HEK293 (cell line): Measurements from ENCODE around the gene CSMD2.

Experiments used
- CTCF ChIA-PET: fragments of 350-600 bp; formaldehyde crosslinking; extraction: SDS; loops from one replicate; lab custom pipeline; 2021; ENCODE audit warnings: antibody characterized with exemption; lab: Yijun Ruan, JAX
- POLR2A ChIA-PET: fragments of 300-600 bp; formaldehyde crosslinking; extraction: SDS; loops from one replicate; lab custom pipeline; 2020; ENCODE audit warnings: antibody characterized with exemption, inconsistent platforms; lab: Yijun Ruan, JAX
- H3K27ac ChIP-seq: fragments of 200-500 bp; sonication (Bioruptor generic); 2 replicates; pipeline ENCODE4 v1.5.1; 2014; ENCODE audit warnings: low read depth, low read length, control low read depth, inconsistent platforms; ENCODE audit errors: extremely low read depth
- H3K36me3 ChIP-seq, 2 experiments: fragments of 200-500 bp in 1 of 2; sonication (Bioruptor generic) in 1 of 2; 1 replicate in 1 of 2; 2 replicates in 1 of 2; pipeline ENCODE4 v1.5.1; 2014 to 2017; ENCODE audit warnings: inconsistent platforms in 2 of 2, low read length in 2 of 2; ENCODE audit not compliant: control insufficient read depth in 2 of 2, insufficient read depth in 1 of 2
- H3K4me1 ChIP-seq: fragments of 200-500 bp; sonication (Bioruptor generic); 2 replicates; pipeline ENCODE4 v1.5.1; 2014; ENCODE audit warnings: mild to moderate bottlenecking, low read length, inconsistent platforms; ENCODE audit not compliant: control insufficient read depth, insufficient read depth
- H3K4me3 ChIP-seq: 2 replicates; pipeline ENCODE4 v1.5.1; 2011; ENCODE audit warnings: low read depth, mild to moderate bottlenecking, control low read depth, low read length, moderate library complexity
- H3K9me3 ChIP-seq: fragments of 200-500 bp; sonication (Bioruptor generic); 2 replicates; pipeline ENCODE4 v1.5.1; 2014; ENCODE audit warnings: low read depth, low read length, inconsistent platforms; ENCODE audit not compliant: control insufficient read depth, insufficient read depth
- BCL11A ChIP-seq: fragments of 450-650 bp; formaldehyde crosslinking; IDR thresholded peaks from 2 replicates; pipeline ENCODE4 v1.5.1; 2016; ENCODE audit warnings: low read depth, missing biosample characterization, missing genetic modification characterization
- CTCF ChIP-seq: fragments of 450-650 bp; formaldehyde crosslinking; IDR thresholded peaks from 2 replicates; pipeline ENCODE4 v1.5.1; 2016; ENCODE audit warnings: missing biosample characterization, missing genetic modification characterization
- FEZF1 ChIP-seq: fragments of 450-650 bp; formaldehyde crosslinking; IDR thresholded peaks from 2 replicates; pipeline ENCODE4 v1.5.1; 2016; ENCODE audit warnings: missing biosample characterization, missing genetic modification characterization
- IKZF3 ChIP-seq: fragments of 450-650 bp; IDR thresholded peaks from 2 replicates; pipeline ENCODE4 v1.5.0; 2018; ENCODE audit warnings: missing biosample characterization, mild to moderate bottlenecking, missing genetic modification characterization, moderate library complexity
- PBX3 ChIP-seq: sonication (generic); formaldehyde crosslinking; IDR thresholded peaks from 2 replicates; pipeline ENCODE4 v1.8.1; 2022; ENCODE audit warnings: mild to moderate bottlenecking, moderate library complexity, missing genetic modification reagents
- TSHZ1 ChIP-seq: fragments of 450-650 bp; formaldehyde crosslinking; IDR thresholded peaks from 2 replicates; pipeline ENCODE4 v1.5.1; 2016; ENCODE audit warnings: missing biosample characterization, missing genetic modification characterization, borderline replicate concordance
- ZBTB8A ChIP-seq: fragments of 450-650 bp; formaldehyde crosslinking; IDR thresholded peaks from 2 replicates; pipeline ENCODE4 v1.5.1; 2016; ENCODE audit warnings: missing biosample characterization, missing genetic modification characterization
- ZIC2 ChIP-seq: fragments of 450-650 bp; formaldehyde crosslinking; IDR thresholded peaks from 2 replicates; pipeline ENCODE4 v1.5.1; 2016; ENCODE audit warnings: missing biosample characterization, missing genetic modification characterization
- ZNF114 ChIP-seq: fragments of 450-650 bp; formaldehyde crosslinking; IDR thresholded peaks from 2 replicates; pipeline ENCODE4 v1.5.0; 2017; ENCODE audit warnings: missing biosample characterization, missing genetic modification characterization
- ZNF214 ChIP-seq: fragments of 450-650 bp; formaldehyde crosslinking; IDR thresholded peaks from 2 replicates; pipeline ENCODE4 v1.5.1; 2017; ENCODE audit warnings: missing biosample characterization, mild to moderate bottlenecking, missing genetic modification characterization, borderline replicate concordance
- ZNF23 ChIP-seq: fragments of 450-650 bp; formaldehyde crosslinking; IDR thresholded peaks from 2 replicates; pipeline ENCODE4 v1.5.1; 2016; ENCODE audit warnings: missing biosample characterization, missing genetic modification characterization, borderline replicate concordance
- ZNF24 ChIP-seq: fragments of 450-650 bp; formaldehyde crosslinking; IDR thresholded peaks from 2 replicates; pipeline ENCODE4 v1.5.1; 2016; ENCODE audit warnings: missing biosample characterization, missing genetic modification characterization
- ZNF398 ChIP-seq: fragments of 450-650 bp; formaldehyde crosslinking; IDR thresholded peaks from 2 replicates; pipeline ENCODE4 v1.5.1; 2017; ENCODE audit warnings: missing biosample characterization, missing genetic modification characterization
- ZNF423 ChIP-seq: fragments of 450-650 bp; formaldehyde crosslinking; IDR thresholded peaks from 2 replicates; pipeline ENCODE4 v1.5.1; 2016; ENCODE audit warnings: missing biosample characterization, missing genetic modification characterization
- ZNF521 ChIP-seq: fragments of 450-650 bp; formaldehyde crosslinking; IDR thresholded peaks from 2 replicates; pipeline ENCODE4 v1.5.1; 2017; ENCODE audit warnings: missing biosample characterization, mild to moderate bottlenecking, missing genetic modification characterization
- ZNF549 ChIP-seq: fragments of 450-650 bp; IDR thresholded peaks from 2 replicates; pipeline ENCODE4 v1.5.1; 2018; ENCODE audit warnings: missing biosample characterization, missing genetic modification characterization, mild to moderate bottlenecking, inconsistent platforms, moderate library complexity
- ZNF571 ChIP-seq: fragments of 450-650 bp; formaldehyde crosslinking; IDR thresholded peaks from 2 replicates; pipeline ENCODE4 v1.5.0; 2017; ENCODE audit warnings: missing biosample characterization, missing genetic modification characterization
- ZNF600 ChIP-seq: fragments of 450-650 bp; formaldehyde crosslinking; IDR thresholded peaks from 2 replicates; pipeline ENCODE4 v1.5.1; 2016; ENCODE audit warnings: missing biosample characterization, missing genetic modification characterization
- ZNF645 ChIP-seq: fragments of 450-650 bp; formaldehyde crosslinking; IDR thresholded peaks from 2 replicates; pipeline ENCODE4; 2016; ENCODE audit warnings: missing biosample characterization, missing genetic modification characterization
- ZNF747 ChIP-seq: fragments of 450-650 bp; formaldehyde crosslinking; IDR thresholded peaks from 2 replicates; pipeline ENCODE4 v1.5.1; 2016; ENCODE audit warnings: missing biosample characterization, missing genetic modification characterization
- ZNF777 ChIP-seq: fragments of 450-650 bp; formaldehyde crosslinking; IDR thresholded peaks from 2 replicates; pipeline ENCODE4 v1.5.1; 2017; ENCODE audit warnings: missing biosample characterization, missing genetic modification characterization, borderline replicate concordance
- ZNF837 ChIP-seq: fragments of 450-650 bp; formaldehyde crosslinking; IDR thresholded peaks from 2 replicates; pipeline ENCODE4 v1.5.1; 2016; ENCODE audit warnings: missing biosample characterization, missing genetic modification characterization
- ZSCAN23 ChIP-seq: fragments of 450-650 bp; formaldehyde crosslinking; IDR thresholded peaks from 2 replicates; pipeline ENCODE4 v1.5.1; 2016; ENCODE audit warnings: missing biosample characterization, missing genetic modification characterization

CSMD2 gene

GRCh38 chr1:33898406-33898805, 266.6 kb downstream of the CSMD2 start:
- Histone ChIP-seq H3K36me3 (no peaks in the 10 kb centered on the region), H3K27ac (no peak overlapping the region), H3K9me3 (no peaks in the 10 kb centered on the region)
- CTCF ChIA-PET, result no interaction called here
- TF ChIP-seq ZNF114 (tag by site-specific recombination) (no peak), ZNF549 (tag by site-specific recombination) (no peak), ZNF423 (no peak), ZIC2 (tag by site-specific recombination) (no peak), PBX3 (CRISPR knock-in tag) (no peak), ZNF521 (tag by site-specific recombination) (no peak), ZNF645 (tag by site-specific recombination) (no peak), ZNF571 (tag by site-specific recombination) (no peak), IKZF3 (tag by site-specific recombination) (no peak), ZNF747 (tag by site-specific recombination) (no peak), ZNF398 (no peak), BCL11A (tag by site-specific recombination) (no peak), ZNF600 (tag by site-specific recombination) (no peak), ZNF777 (no peak), ZNF214 (tag by site-specific recombination) (no peak), FEZF1 (tag by site-specific recombination) (no peak)
- TF ChIP-seq, all 188 proteins: peak for 0
- Histone ChIP-seq H3K4me3 (no peak overlapping the region), H3K4me1 (no peaks in the 10 kb centered on the region)
- POLR2A ChIA-PET, result no interaction called here

GRCh38 chr1:33897092-33897725, 267.8 kb downstream of the CSMD2 start:
- ChIA-PET CTCF (no interaction called here), POLR2A (no interaction called here)
- no peaks in the 10 kb centered on the region for H3K9me3 ChIP-seq
- H3K4me1 ChIP-seq, result no peaks in the 10 kb centered on the region
- no peaks in the 10 kb centered on the region for H3K36me3 ChIP-seq
- no peak overlapping the region for H3K27ac ChIP-seq
- H3K4me3 ChIP-seq, result no peak overlapping the region
- TF ChIP-seq ZBTB8A (tag by site-specific recombination), result no peak
- TF ChIP-seq ZNF23 (tag by site-specific recombination), result no peak
- TF ChIP-seq TSHZ1 (tag by site-specific recombination), result no peak
- no peak for TF ChIP-seq ZNF837 (tag by site-specific recombination)
- TF ChIP-seq CTCF (tag by site-specific recombination), result no peak
- TF ChIP-seq ZSCAN23 (tag by site-specific recombination), result no peak
- no peak for TF ChIP-seq ZNF24 (tag by site-specific recombination)
